ENCODE measurements around the gene TXNL4A.
A peak's percentile ranks its signal among the peaks of the same experiment; 100 is the strongest.

TXNL4A gene

DNA sequence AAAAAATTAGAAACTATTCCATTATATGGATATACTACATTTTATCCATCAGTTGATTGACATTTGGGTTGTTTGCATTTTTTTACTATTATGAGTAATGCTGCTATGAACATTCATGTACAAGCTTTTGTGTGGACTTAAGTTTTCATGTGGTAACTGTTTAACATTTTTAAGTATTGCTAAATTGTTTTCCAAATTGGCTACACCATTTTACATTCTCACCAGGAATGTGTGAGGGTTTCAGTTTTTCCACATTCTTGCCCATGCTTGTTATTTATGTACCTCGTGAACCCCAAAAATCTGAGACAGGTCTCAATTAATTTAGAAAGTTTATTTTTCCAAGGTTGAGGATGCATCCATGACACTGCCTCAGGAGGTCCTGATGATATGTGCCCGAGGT, 3.1 kb upstream of the TXNL4A start:
- no peak for DNase-seq (ENCODE audit: low spot score)
- TF ChIP-seq, protein P1, sequence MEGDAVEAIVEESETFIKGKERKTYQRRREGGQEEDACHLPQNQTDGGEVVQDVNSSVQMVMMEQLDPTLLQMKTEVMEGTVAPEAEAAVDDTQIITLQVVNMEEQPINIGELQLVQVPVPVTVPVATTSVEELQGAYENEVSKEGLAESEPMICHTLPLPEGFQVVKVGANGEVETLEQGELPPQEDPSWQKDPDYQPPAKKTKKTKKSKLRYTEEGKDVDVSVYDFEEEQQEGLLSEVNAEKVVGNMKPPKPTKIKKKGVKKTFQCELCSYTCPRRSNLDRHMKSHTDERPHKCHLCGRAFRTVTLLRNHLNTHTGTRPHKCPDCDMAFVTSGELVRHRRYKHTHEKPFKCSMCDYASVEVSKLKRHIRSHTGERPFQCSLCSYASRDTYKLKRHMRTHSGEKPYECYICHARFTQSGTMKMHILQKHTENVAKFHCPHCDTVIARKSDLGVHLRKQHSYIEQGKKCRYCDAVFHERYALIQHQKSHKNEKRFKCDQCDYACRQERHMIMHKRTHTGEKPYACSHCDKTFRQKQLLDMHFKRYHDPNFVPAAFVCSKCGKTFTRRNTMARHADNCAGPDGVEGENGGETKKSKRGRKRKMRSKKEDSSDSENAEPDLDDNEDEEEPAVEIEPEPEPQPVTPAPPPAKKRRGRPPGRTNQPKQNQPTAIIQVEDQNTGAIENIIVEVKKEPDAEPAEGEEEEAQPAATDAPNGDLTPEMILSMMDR (IDR thresholded peaks at IDR 0.05; ENCODE audit: borderline replicate concordance, control extremely low read depth, extremely low read depth, insufficient read depth, missing control alignments): no peak
- in situ Hi-C loops (cut with MboI; ENCODE audit: low sequenced_read_pairs, unreplicated experiment): no loop called here

DNA sequence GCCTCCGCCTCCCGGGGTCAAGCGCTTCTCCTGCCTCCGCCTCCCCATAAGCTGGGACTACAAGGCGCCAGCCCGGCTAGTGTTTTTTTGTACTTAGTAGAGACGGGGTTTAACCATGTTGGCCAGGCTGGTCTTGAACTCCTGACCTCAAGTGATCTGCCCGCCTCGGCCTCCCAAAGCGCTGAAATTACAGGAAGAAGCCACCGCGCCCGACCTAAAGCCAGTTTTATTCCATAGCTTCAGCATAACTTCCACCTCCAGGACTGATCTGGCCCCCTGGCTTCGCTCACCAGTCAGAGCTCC, 783 bp upstream of the TXNL4A start:
- DNase-seq (ENCODE audit: low spot score): no peak
- in situ Hi-C loops (cut with MboI; ENCODE audit: low sequenced_read_pairs, unreplicated experiment): no loop called here
- TF ChIP-seq, protein P1 (IDR thresholded peaks at IDR 0.05; ENCODE audit: borderline replicate concordance, control extremely low read depth, extremely low read depth, insufficient read depth, missing control alignments): no peak

DNA sequence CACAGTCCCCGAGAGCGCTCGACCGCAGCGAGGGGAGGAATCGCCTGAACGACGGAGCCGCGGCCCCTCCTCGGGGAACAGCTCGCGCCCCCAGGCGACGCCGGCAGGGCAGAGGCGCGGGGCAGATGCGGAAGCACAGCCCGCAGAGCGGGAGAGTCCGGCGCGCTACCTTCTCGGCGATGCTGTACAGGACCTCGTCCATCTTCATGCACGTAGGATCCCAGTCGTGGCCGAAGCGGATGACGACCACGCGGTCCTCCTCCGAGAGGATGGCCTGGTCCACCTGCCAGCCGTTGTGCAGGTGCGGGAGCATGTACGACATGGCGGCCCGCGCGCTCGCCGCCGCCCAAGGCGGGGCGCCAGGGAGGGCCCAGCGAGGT, 302 bp downstream of the TXNL4A start:
- TF ChIP-seq, protein P1 (IDR thresholded peaks at IDR 0.05; ENCODE audit: borderline replicate concordance, control extremely low read depth, extremely low read depth, insufficient read depth, missing control alignments): peak; percentile 46
- DNase-seq (ENCODE audit: low spot score): peak; percentile 84
- in situ Hi-C loops (cut with MboI; ENCODE audit: low sequenced_read_pairs, unreplicated experiment): no loop called here

DNA sequence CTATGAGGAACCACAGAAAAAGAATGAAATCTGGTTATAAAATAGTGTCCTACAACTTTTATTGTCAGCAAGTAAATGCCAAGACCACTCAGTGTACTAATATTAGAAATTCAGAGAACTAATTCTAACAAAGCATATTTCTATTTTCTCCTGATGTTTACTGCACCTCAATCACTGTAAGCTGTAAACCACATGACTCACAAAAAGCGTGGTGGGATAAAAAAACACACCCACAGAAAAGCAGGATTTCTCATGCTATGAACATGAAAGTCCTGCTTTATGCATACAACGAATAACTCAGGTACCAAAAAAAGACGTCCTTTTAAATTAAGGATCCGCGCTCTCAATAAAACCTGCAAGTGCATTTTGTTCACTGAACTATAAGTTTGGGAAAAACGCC, 797 bp downstream of the TXNL4A start:
- TF ChIP-seq, protein P1 (IDR thresholded peaks at IDR 0.05; ENCODE audit: borderline replicate concordance, control extremely low read depth, extremely low read depth, insufficient read depth, missing control alignments): no peak
- in situ Hi-C loops (cut with MboI; ENCODE audit: low sequenced_read_pairs, unreplicated experiment): no loop called here
- no peak for DNase-seq (ENCODE audit: low spot score)

DNA sequence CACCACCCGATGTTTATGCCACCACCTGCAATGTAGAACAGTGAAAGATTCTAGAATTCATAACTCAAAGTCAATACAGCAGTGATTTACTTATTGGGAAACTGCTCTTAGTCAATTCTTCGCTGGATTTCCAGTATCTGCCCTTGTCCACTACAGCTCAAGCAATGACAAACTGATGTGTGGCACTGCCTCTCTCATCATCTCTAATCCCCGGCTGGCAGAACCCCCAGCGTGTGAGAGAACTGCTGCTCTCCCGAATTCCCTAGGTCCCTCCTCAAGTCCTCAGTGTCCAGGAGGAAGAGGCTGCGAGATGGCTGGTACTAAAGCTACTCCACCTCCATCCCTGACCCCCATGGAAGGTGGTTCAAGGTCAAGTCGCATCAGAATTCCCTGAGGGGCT, 1.6 kb downstream of the TXNL4A start:
- TF ChIP-seq, protein P1 (IDR thresholded peaks at IDR 0.05; ENCODE audit: borderline replicate concordance, control extremely low read depth, extremely low read depth, insufficient read depth, missing control alignments): no peak
- DNase-seq (ENCODE audit: low spot score): no peak
- in situ Hi-C loops (cut with MboI; ENCODE audit: low sequenced_read_pairs, unreplicated experiment): no loop called here

DNA sequence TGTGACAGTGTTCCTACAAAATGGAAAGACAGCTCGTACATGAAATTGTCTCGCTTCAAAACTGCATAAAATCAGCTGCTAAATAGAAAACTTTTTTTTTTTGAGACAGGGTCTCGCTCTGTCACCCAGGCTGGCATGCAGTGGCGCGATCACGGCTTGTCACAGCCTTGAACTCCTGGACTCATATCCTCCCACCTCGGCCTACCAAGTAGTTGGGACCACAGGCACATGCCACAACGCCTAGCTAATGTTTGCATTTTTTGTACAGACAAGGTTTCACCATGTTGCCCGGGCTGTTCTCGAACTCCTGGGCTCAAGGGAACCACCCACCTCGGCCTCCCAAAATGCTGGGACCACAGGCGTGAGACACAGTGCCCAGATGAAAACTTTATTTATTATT, 3.2 kb downstream of the TXNL4A start:
- no peak for DNase-seq (ENCODE audit: low spot score)
- TF ChIP-seq, protein P1 (IDR thresholded peaks at IDR 0.05; ENCODE audit: borderline replicate concordance, control extremely low read depth, extremely low read depth, insufficient read depth, missing control alignments): no peak
- in situ Hi-C loops (cut with MboI; ENCODE audit: low sequenced_read_pairs, unreplicated experiment): no loop called here

DNA sequence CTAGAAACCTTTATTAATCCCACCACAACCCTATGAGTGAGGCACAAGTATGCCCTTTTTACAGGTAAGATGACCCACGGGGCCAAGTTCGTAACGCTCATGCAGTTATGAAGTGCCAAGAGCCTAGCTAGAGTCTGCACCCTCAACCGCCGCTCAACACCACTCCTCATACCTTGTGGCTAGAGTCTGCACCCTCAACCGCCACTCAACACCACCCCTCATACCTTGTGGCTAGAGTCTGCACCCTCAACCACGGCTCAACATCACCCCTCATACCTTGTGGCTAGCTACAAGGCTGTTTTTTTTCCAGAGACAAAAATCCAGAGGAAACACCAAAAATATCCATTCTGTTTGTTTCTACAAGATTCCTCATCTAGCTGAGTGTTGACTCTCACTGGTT, 4.6 kb downstream of the TXNL4A start:
- in situ Hi-C loops (cut with MboI; ENCODE audit: low sequenced_read_pairs, unreplicated experiment): no loop called here
- no peak for DNase-seq (ENCODE audit: low spot score)
- TF ChIP-seq, protein P1 (IDR thresholded peaks at IDR 0.05; ENCODE audit: borderline replicate concordance, control extremely low read depth, extremely low read depth, insufficient read depth, missing control alignments): no peak
